Fibroblast of skin of right biceps (primary cell): ENCODE data around the gene FRMD8.
A peak's percentile ranks its signal among the peaks of the same experiment; 100 is the strongest.

Source experiments
- DNase-seq: peaks from one replicate; pipeline ENCODE4 v3.0.0-alpha.2; 2013

FRMD8 gene

DNA sequence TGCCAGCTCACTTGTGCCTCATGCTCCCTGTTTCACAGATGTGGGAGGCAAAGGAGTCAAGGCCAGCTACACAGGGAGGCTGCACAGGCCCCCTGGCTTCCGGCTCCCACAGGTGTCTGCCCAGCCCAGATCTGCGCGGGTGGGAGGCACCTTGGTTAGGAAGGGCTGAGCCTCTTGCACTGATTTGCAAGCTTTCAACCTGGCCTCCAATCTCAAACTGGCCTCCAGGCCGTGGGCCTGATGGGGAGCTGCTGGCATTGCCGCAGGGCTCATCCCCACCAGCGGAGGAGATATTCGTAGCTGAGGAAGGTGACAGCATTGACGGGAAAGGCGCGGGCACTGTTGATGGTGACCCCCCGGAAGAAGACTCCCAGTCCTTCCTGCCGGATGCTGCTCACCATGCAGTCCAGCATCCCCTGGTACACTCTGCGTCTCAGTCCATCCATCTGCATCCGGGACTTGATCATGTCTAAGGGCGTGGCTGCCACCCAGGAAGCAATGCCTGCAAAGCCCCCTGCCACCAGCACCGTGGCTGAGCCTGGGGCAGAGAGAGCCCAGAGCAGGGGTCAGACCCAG lies 10.2 kb upstream of the FRMD8 start:
- DNase-seq: no peak

DNA sequence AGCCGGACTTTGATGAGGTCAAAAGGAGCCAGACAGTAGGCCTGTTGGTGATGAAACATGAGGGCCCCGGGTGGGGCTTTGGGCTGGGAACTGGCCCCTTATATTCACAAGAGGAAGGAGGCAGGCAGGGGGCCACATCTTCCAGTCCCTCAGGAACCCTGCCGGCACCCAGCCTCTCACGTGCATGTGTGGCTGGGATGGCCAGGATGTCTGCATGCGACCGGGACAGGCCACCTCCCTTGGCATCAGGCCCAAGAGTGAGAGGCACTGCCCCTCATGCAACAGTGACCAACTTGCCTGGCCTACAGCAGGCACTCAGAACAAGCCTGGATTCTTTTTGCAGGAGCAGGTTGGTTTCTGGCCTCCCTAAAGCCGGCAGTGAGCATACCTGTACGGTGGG lies 9.4 kb upstream of the FRMD8 start:
- DNase-seq: no peak

DNA sequence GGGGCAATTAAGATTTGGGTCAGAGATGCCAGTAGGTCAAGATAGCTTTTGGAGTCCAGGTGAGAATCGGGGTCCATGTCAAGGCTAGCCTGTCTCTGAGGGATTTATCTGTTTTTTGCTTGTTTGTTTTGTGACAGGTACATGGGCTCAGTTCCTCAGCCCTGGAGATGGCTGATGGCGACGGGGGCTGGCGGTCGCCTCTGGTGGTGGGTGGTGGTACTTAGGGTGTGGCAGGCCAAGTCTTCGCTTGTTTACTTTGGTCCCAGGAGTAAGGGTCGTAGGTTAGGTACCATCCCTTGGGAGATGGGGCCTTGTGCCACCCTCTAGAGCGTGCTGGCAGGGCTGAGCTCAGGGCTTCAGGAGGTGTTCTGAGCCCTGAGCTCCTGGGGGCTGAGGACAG lies 8.7 kb upstream of the FRMD8 start:
- no peak for DNase-seq

DNA sequence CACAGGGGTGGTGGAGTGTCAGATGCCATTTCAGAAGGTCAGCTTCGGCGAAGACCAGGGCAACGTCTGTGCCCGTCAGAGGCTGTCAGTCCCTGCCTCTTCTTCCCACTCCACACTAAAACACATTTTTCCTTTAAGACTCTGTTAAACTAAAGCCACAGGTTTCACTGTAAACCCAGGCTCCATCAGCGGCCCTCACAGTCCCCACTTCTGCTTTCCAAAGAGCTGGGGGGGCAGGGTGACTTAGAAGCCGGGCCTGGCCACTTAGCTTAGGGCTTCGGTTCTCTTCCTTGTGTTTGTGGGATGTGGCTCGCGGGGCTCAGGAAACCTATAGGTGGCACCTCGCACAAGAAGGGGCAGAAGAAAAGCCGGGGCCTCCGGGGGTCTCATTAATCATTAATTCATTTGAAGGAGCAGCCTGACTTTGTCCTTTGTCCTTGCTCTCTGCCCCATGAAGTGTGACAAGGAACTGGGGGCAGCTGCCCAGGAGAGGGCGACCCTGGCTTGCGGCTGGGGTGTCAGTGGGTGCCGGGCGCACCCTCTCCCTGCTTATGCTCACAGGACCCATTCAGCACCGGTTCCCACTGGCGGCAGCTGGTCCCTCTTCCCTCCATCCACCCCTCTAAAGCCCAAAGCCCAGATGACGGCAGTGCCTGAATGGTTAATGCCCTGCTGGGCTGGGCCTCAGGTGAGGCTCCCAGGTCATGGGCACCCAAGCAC lies 8.1 kb upstream of the FRMD8 start:
- no peak for DNase-seq

DNA sequence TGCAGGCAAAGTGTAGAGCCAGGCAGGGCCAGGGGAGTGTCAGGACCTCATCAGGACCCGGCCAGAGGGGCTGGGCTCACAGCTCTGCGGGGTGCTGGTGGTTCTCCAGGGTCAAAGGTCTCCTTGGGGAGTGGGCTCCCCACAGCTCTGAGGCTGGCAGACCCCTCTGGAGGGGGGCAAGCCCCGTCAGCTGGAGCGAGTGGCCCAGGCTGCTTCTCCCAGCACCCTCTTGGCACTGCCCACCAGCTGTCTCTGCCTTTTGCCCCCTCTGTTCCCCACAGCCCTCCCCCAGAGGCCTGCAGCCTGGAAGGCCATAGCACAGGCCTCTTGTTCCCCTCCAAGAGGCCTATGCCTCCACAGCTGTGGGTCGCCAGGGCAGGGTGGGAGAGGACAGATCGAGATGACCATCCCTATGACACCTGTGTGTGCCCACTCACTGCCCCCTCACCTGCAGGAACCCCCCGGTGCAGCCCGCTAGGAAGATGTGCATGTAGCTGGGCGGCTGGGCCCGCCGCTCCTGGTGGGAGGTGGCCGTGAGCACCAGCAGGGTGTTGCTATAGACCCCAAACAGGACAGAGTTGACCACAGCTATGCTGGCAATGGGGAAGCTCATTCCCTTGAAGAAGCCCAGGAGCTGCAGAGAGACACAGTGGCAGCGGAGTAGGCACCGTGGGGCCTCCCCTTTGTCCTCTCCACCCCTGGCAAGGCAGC lies 7.4 kb upstream of the FRMD8 start:
- no peak for DNase-seq

DNA sequence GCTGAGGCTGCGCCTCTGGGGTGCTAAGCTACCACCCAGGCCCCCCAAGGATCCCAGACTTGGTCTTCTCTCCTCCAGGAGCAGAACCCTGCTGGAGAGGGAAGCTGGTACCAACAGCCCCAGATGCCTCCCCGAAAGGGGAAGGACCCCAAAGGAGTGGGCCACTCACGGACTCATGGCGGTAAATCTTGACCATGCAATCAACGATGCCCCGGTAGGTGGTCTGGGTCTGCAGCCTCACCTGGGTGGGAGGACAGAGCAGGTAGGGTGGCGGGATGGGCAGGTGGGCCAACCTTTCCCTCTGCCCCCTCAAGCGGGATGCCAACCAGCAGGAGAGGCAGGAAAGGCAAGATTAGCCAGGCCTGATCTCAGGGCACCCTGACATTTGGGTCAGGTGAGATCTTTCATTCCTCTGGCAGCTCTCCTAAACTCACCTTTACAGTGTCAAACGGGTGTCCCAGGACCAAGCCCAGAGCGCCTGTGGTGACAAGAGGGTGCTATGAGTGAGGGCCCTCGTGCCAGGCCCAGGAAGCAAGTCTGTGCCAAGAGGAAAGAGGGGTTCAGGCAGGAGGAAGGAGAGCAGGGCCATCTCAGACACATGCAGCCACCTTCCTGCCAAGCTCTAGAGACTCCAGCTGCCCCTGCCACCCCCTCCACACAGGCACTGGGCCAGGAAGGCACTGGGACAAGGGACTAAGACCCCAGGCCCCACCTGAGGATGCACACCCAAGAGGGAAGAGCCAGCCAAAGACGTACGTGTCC lies 6.6 kb upstream of the FRMD8 start:
- DNase-seq: no peak

DNA sequence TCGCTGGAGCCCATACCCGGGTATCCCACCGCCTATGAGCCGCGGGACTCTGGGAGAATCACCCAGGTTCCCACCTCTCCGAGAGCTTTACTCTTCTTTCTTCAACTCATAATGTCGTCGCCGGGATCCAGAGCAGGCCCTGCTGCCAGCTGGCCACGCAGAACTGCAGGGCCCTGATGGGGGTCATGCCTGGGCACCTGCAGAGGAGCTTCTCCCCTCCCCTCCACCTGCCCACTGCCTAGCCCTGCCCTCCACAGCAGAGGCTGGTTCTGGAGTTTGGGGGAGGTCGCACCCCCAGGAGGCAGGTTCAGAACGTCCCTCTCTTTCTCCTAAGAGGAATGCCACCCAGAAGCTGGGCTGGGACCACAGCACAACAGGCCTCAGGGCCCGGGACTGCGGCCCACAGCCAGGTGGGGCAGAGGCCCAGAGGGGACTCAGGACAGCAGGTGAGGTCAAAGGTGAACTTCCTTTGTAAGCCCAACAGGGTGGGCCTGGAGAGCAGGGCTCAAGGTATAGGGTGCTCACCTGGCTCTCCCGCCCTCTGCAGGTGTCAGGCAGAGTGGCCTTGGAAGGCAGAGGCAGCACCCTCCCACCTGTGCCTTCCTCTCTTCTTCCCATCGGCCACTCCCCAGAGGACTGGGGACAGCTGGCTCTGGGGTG lies 5.8 kb upstream of the FRMD8 start:
- no peak for DNase-seq

DNA sequence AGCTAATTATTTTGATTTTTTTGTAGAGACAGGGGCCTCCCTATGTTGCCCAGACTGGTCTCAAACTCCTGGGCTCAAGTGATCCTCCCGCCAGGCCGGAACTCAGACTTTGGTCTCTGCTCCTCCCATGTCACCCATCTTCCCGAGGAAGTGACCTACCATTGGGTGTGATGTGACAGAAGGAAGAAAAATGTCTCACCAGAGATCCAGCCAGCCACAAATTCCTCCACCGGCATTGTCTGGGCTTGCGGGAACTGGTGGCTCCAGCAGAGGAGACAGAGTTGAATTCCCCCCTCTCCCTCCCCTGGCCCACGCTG lies 4.8 kb upstream of the FRMD8 start:
- DNase-seq: peak; percentile 81

DNA sequence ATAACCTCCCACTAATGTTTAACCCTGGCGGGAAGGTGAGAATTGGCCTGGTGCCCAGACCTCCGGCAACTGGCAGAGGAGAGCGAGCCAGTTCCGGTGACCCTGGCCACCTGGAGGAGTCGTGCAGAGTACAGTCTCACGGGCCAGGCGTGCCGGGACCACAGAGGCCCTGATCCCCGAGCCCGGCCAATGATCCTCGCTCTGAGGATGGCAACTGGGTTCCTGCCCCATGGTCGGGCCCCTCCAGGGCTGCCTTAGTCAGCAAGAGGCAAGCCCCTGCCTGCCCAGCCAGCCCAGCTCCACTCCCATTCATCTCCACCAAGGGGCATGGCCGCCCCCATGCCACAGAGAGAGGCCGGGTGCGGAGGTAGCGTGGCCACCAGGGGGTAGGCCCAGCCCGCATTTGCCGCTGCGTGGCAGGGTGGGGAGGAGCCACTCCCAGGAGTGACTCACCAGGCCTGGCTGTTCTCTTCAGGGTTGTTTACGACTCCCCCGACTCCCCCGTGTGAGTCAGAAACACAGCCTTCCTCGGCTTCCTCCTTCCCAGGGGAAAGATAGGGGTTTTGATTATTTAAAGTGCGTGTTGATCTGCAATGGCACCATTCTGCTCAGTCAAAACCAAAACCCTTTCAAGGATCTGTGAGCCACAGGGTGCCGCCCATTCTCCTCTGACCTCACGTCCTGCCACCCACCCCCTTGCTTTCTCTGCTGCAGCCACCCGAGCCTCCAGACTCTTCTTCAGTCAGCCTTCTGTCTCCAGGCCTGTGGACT lies 4.2 kb upstream of the FRMD8 start, which contains the start of gene SLC25A45:
Gene SLC25A45, minus strand, starts transcription at position 614 of the 771 bp plus-strand sequence. CDS start 695 bp downstream, outside the sequence.
- DNase-seq: peak; percentile 99

DNA sequence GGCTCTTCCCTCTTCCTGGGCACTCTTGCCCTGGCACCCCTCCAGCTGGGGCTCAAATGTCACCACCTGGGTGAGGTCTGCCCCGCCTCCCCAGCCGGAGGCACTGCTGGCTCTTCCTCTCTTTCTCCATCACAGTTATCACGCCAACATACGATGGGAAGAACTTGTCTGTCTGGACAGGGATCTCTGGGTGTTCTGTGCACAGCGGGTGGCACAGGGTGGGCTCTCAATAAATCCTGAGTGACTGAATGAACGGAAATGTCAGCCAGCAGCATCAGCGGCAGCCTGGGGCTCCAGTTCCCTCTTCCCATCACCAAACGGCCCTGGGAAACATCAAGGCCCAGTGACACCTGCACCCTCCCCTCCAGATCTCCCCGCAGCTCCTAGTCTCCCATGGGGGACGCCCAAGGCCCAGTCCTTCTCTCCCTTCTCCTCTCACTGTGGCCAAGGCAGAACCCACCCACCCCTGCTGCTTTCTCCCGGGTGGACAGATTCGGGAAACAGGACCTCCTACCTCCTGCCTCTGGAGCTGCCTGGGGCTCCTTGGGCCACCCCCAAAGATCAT lies 3.6 kb upstream of the FRMD8 start:
- DNase-seq: no peak

DNA sequence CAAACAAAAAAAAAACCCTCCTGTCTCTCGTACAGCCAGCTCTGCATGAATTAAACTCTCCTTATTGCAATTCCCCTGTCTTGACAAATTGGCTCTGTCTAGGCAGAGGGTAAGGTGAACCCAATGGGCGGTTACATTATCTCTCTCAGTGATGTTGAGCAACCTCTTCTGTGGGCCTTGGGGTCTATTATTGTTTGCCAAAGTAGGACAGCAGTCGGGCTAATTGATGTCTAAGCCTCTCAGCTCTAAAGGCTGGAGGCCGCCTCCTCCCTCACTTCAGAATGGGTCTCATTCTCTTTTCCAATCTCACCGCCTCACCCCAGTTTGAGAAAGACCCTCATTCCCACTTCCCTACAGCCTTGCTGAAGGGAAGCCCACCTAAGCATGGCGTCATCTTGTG lies 2.7 kb upstream of the FRMD8 start:
- no peak for DNase-seq

DNA sequence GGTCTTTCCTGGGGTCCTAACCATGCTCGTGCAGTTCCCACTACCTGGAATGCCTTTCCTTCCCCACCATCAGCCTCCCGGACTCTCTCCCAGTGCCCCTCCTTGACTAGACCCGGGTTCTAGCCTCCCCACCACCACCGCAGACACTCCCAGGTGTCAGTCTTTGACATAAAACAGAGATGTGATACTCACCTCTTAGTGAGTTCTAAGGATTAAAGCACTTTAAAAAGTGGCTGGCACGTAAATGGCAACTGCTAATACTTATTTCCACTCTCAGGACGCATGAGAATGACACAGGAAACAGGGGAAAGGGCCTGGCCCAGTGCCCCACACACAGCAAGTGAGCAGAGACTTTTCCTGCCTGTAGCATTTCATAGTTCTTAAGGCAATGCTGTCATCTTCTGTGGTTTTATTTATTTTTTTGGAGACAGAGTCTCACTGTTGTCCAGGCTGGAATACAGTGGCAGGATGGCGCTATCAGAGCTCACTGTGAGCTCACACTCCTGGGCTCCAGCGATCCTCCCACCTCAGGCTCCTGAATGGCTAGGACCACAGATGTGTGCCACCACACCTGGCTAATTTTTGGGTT lies 2.0 kb upstream of the FRMD8 start:
- DNase-seq: peak; percentile 33

DNA sequence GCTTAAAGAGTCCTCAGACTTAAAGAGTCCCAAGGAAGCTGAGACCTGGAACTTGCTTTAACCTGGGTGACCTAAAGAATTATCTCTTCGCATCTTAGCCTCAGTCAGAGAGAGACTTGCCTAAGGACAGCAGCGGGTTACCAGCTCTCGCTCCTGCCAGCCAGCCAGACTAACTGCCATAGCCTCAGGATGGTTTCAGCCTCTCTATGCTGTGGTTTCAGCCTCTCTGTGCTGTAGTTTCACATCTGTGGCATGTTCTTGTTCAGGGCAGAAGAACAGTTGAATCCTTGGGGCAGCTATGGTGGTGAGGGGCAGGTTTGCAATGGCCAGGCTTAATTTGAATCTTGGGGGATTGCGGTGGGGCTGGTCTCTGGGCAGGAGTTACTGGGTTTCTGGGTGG lies 2.3 kb downstream of the FRMD8 start:
- no peak for DNase-seq

DNA sequence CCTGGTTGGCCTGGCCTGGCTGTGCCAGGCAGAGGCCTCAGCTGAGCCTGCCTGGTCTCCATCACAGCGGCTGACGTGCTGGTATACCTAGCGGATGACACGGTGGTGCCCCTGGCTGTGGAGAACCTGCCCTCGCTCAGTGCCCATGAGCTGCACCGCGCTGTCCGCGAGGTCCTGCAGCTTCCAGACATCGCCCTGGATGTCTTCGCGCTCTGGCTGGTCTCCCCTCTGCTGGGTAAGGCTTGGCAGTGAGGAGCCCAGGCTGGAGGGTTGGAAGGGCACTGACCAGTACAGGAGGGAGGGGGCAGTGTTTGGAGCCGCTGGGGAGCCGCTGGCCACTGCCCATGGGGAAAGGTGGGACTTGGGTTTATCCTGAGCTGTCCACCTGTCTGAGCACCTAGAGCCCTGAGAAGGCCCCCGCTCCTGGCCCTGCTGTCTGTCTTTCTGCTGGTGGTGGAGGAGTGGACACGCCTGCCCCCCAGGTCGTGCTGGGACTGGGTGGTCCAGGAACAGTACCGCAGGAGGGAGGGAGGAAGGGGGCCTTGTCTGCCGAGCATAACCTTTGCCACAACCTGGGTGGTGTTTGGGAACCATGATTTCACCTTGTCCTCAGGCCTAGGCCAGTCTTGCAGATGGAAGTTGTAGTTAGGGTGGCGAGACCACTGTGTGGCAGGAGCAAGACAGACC lies 3.0 kb downstream of the FRMD8 start:
- DNase-seq: no peak

DNA sequence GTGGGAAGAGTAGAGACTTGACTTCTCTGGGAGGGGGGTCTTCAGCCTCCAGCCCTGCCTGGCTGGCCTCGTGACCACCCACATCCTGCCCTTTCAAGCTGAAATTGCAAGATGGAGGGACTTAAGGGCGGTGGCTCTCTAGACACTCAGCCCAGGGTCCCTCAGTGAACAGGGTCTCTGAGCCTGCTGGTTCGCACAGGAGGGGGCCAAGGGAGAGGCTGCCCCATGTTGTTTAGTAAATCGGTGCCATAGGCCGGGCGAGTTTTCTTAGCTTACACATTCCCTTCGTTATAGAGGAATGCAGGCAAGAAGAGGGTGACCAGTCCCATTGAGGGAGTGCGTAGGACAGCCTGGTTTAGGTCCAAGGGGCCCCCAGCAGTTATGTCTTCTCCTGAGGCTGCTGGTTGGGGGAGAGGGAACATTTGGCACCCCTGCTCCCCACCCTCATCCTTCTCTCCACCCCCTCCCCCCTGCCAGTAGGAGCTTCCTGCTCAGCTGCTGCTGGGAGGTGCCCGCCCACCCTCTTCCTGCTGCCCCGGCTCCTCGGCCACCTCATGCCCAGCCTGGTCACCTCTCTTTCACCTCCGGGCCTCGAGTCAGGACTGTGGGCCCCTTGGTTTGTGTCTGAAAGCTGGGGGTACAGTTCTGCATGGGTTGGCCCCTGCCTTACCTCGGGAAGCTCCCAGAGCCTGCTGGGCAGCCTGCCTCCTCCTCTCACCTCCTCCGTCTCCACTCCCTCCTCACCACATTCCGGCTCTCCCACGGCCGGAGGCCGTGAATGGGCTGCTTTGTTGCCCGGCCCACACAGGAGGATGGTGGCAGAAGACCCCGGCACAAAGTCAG lies 3.9 kb downstream of the FRMD8 start:
- no peak for DNase-seq

DNA sequence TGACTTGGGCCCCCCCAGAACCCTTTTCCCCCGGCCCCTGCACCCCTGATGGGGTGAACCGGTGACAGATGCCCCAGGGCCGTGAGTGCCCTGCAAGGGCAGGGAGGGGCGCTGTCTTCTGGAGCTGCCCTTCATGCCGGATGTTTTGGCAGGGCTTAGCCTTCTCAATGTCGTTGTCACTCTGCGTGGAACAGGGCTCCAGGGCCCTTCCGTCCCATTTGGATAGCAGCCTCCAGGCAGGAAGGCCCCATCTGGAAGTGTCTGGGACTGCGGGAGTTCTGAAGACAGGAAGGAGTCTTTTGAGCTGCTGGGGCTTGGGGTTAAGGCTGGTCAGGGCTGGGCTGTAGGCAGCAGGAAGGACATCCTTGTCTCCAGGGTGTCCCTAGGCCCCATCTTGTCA lies 4.6 kb downstream of the FRMD8 start:
- peak; percentile 30 for DNase-seq

DNA sequence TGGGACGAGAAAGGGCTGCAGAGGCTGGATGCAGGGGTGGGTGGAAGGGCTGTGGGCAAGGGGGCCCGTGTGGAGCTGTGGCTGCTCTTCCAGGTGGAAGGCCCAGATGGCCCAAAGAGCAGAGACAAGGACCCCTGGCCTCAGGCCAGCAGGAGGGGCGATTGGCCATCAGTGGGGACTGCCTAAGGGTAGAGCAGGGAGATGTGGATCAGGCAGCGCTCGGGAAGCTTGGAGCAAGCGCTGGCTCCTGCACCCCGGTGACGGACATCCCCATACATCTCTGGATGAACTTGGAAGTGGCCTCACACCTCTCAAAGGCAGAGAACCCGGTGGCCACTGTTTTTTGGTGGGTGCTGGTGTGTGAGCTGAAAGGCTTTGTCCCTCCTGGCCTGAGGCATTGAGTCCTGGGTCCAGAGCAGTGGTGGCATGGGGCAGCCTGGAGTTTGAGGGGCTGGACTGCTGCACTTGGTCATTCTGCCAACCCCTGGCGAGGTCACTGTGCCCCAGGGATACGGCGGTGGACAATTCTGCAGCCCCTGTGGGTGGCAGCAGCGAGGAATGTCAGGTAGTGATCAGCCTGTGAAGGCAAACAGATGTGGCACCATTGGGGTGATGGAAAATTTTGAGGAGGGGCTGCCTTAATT lies 5.9 kb downstream of the FRMD8 start:
- DNase-seq: no peak

DNA sequence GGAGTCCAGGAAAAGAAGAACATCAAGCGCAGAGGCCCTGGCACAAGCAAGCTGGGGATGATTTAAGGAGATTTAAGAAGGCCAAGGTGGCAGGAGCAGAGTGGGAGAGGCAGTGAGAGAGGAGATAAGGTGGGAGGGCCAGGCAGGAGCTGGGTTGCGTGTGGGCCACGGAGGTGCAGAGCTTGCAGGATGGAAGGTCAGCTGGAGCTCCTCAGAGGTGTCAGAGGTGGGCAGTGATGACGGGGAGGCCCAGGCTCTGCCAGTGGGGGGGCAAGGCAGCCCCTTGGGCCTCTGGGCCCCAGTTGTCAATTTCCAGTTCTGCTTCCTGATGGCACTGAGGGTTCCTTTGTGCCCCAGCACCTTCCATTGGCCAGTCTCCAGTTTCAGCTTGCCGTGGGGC lies 6.5 kb downstream of the FRMD8 start:
- DNase-seq: no peak

DNA sequence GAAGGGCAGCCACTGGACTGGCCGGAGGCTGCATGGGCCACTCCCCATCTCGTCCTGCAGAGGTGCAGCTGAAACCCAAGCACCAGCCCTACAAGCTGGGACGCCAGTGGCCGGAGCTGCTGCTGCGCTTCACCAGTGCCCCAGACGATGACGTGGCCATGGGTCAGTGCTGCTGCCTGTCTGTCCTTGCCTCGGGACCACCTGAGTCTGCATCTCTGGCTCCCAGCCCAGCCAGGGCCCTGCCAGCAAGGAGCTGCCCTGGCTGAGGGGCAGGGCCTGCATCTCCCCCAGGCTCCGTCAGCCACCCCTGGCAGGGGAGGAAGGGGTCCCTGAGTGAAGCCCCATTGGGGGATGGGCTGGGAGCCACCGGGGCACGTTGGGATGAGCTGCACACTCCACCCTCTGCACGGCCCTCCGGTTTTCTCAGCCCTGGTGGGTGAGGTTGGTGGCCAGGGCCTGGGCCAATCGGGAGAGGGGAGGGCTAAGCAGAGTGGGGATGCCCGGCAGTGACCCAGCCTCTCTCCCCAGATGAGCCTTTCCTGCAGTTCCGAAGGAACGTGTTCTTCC lies 7.2 kb downstream of the FRMD8 start:
- DNase-seq: no peak
